PFSK-1 (cell line): ENCODE measurements around the gene DOC2B.

Source experiments
- FOXP2 ChIP-seq: optimal IDR thresholded peaks from 2 replicates; pipeline ENCODE3; 2011; ENCODE audit warnings: borderline replicate concordance, control low read depth, inconsistent platforms; ENCODE audit not compliant: insufficient read depth; ENCODE audit errors: extremely low read length, extremely low read depth
- POLR2AphosphoS5 ChIP-seq: IDR thresholded peaks from 2 replicates; pipeline ENCODE4 v1.6.1; 2012; ENCODE audit warnings: low read depth, mild to moderate bottlenecking, control low read depth, low read length, moderate library complexity
- REST ChIP-seq, 2 experiments: IDR thresholded peaks; 2 replicates each; pipeline versions ENCODE4 v1.6.1 to v1.8.0; 2011 to 2012; ENCODE audit warnings: low read depth in 2 of 2, low read length in 2 of 2, control low read depth in 1 of 2, inconsistent platforms in 1 of 2, mild to moderate bottlenecking in 1 of 2, moderate library complexity in 1 of 2; ENCODE audit not compliant: insufficient read depth in 1 of 2
- SIN3A ChIP-seq: IDR thresholded peaks from 2 replicates; pipeline ENCODE4 v1.6.1; 2012; ENCODE audit warnings: mild to moderate bottlenecking, low read length, moderate library complexity, borderline replicate concordance; ENCODE audit not compliant: insufficient read depth
- TAF1 ChIP-seq: IDR thresholded peaks from 2 replicates; pipeline ENCODE4 v1.6.1; 2012; ENCODE audit warnings: low read length, control low read depth, borderline replicate concordance; ENCODE audit not compliant: insufficient read depth

Gene DOC2B

GRCh38 chr17:163514-164098 is 17.8 kb downstream of the DOC2B start:
- TF ChIP-seq REST (IDR thresholded peaks at IDR 0.05; ENCODE audit: insufficient read depth in 1 of 2, low read depth in 2 of 2, low read length in 2 of 2) (no peak), POLR2AphosphoS5 (no peak), TAF1 (no peak), FOXP2 (no peak), SIN3A (no peak)

- TF ChIP-seq SIN3A (no peak), TAF1 (no peak), REST (IDR thresholded peaks at IDR 0.05; ENCODE audit: insufficient read depth in 1 of 2, low read depth in 2 of 2, low read length in 2 of 2) (no peak), FOXP2 (no peak), POLR2AphosphoS5 (no peak)
These were observed 18.8 kb downstream of the DOC2B start for GRCh38 chr17:162689-163088.

GRCh38 chr17:161481-161880 is 20.0 kb downstream of the DOC2B start:
- no peak for TF ChIP-seq TAF1
- no peak for TF ChIP-seq SIN3A
- no peak for TF ChIP-seq POLR2AphosphoS5
- no peak for TF ChIP-seq REST (IDR thresholded peaks at IDR 0.05; ENCODE audit: insufficient read depth in 1 of 2, low read depth in 2 of 2, low read length in 2 of 2)
- no peak for TF ChIP-seq FOXP2

- TF ChIP-seq SIN3A (no peak), REST (IDR thresholded peaks at IDR 0.05; ENCODE audit: insufficient read depth in 1 of 2, low read depth in 2 of 2, low read length in 2 of 2) (no peak)
These were observed 21.1 kb downstream of the DOC2B start for GRCh38 chr17:160336-160735.

- TF ChIP-seq REST (IDR thresholded peaks at IDR 0.05; ENCODE audit: insufficient read depth in 1 of 2, low read depth in 2 of 2, low read length in 2 of 2) (no peak), FOXP2 (no peak), POLR2AphosphoS5 (no peak), SIN3A (no peak), TAF1 (no peak)
These were observed 21.8 kb downstream of the DOC2B start for GRCh38 chr17:159609-160008.
